ENCODE measurements around the gene THSD7A.

DNA sequence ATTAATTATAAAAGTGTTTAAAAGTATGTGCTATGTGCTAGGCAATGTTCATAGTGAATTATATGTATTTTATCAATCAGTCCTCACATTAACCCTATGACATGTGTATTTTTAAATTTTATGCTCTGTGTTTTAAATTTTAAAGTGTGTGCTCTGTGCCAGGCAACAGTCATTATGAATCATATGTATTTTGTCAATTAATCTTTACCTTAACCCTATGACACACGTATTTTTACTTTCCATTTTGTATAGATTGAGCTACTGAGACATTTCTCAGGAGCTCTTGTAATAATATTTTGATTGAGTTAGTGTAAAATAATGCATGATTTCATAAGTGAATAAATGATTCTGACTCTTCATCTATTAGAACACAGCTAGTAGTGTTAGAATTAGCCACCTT lies 117.8 kb downstream of the THSD7A start:
- TF ChIP-seq, protein P1, sequence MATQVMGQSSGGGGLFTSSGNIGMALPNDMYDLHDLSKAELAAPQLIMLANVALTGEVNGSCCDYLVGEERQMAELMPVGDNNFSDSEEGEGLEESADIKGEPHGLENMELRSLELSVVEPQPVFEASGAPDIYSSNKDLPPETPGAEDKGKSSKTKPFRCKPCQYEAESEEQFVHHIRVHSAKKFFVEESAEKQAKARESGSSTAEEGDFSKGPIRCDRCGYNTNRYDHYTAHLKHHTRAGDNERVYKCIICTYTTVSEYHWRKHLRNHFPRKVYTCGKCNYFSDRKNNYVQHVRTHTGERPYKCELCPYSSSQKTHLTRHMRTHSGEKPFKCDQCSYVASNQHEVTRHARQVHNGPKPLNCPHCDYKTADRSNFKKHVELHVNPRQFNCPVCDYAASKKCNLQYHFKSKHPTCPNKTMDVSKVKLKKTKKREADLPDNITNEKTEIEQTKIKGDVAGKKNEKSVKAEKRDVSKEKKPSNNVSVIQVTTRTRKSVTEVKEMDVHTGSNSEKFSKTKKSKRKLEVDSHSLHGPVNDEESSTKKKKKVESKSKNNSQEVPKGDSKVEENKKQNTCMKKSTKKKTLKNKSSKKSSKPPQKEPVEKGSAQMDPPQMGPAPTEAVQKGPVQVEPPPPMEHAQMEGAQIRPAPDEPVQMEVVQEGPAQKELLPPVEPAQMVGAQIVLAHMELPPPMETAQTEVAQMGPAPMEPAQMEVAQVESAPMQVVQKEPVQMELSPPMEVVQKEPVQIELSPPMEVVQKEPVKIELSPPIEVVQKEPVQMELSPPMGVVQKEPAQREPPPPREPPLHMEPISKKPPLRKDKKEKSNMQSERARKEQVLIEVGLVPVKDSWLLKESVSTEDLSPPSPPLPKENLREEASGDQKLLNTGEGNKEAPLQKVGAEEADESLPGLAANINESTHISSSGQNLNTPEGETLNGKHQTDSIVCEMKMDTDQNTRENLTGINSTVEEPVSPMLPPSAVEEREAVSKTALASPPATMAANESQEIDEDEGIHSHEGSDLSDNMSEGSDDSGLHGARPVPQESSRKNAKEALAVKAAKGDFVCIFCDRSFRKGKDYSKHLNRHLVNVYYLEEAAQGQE (IDR thresholded peaks at IDR 0.05): no peak
- TF ChIP-seq, protein P2, sequence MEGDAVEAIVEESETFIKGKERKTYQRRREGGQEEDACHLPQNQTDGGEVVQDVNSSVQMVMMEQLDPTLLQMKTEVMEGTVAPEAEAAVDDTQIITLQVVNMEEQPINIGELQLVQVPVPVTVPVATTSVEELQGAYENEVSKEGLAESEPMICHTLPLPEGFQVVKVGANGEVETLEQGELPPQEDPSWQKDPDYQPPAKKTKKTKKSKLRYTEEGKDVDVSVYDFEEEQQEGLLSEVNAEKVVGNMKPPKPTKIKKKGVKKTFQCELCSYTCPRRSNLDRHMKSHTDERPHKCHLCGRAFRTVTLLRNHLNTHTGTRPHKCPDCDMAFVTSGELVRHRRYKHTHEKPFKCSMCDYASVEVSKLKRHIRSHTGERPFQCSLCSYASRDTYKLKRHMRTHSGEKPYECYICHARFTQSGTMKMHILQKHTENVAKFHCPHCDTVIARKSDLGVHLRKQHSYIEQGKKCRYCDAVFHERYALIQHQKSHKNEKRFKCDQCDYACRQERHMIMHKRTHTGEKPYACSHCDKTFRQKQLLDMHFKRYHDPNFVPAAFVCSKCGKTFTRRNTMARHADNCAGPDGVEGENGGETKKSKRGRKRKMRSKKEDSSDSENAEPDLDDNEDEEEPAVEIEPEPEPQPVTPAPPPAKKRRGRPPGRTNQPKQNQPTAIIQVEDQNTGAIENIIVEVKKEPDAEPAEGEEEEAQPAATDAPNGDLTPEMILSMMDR (IDR thresholded peaks at IDR 0.05; ENCODE audit: low read depth, low read length, missing input control): no peak
- TF ChIP-seq, protein P3, sequence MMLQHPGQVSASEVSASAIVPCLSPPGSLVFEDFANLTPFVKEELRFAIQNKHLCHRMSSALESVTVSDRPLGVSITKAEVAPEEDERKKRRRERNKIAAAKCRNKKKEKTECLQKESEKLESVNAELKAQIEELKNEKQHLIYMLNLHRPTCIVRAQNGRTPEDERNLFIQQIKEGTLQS (IDR thresholded peaks at IDR 0.05): no peak
- TF ChIP-seq YY1 (IDR thresholded peaks at IDR 0.05) (no peak), GABPA (IDR thresholded peaks at IDR 0.05 in 1 of 2, conservative IDR thresholded peaks at IDR 0.05 in 1 of 2) (no peak), JUND (IDR thresholded peaks at IDR 0.05) (no peak), RXRA (IDR thresholded peaks at IDR 0.05) (no peak), SP1 (IDR thresholded peaks at IDR 0.05) (no peak), TAF1 (conservative IDR thresholded peaks at IDR 0.05) (no peak), EGR1 (IDR thresholded peaks at IDR 0.05; ENCODE audit: low read depth in 2 of 2) (no peak)
- TF ChIP-seq, protein P4, sequence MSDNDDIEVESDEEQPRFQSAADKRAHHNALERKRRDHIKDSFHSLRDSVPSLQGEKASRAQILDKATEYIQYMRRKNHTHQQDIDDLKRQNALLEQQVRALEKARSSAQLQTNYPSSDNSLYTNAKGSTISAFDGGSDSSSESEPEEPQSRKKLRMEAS (IDR thresholded peaks at IDR 0.05): no peak

Data from liver (tissue), 3 donors.